ENCODE results near the gene TERC. TPM values are rescaled to one million over a fixed set of nuclear protein-coding genes. Genes with fewer than 3 reads are reported as not detected.

TERC gene
- 2.5 and 8.4 TPM in 2 replicates for total RNA-seq

DNA sequence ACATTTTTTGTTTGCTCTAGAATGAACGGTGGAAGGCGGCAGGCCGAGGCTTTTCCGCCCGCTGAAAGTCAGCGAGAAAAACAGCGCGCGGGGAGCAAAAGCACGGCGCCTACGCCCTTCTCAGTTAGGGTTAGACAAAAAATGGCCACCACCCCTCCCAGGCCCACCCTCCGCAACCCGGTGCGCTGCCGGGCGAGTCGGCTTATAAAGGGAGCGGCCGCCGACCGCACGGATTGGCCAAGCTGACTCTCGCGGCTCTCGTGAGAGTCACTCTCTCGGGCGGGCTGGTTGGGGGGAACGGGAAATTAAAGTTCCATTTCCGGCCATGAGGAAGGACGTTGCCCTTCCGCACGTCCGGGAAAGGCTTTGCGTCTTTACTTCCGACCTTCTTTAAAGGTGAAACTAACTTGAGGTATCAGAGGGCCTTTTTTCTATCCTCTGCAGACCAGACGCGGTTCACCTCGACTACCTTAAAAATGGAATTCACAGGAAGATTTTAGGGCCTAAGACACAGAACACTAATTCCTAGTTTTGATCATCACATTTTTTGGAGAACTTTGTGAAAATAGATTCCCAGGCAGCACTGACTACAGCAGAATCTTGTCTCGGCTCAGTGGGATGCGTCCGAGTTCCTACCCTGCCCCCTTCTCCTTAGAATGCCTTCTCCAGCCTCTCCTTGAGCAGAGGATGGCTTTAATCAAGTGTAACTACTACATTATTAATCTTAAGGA is at the start of gene TERC:
TSS of gene TERC (minus strand) at position 179 of the 731 bp plus-strand sequence.
- TF ChIP-seq, protein P1, sequence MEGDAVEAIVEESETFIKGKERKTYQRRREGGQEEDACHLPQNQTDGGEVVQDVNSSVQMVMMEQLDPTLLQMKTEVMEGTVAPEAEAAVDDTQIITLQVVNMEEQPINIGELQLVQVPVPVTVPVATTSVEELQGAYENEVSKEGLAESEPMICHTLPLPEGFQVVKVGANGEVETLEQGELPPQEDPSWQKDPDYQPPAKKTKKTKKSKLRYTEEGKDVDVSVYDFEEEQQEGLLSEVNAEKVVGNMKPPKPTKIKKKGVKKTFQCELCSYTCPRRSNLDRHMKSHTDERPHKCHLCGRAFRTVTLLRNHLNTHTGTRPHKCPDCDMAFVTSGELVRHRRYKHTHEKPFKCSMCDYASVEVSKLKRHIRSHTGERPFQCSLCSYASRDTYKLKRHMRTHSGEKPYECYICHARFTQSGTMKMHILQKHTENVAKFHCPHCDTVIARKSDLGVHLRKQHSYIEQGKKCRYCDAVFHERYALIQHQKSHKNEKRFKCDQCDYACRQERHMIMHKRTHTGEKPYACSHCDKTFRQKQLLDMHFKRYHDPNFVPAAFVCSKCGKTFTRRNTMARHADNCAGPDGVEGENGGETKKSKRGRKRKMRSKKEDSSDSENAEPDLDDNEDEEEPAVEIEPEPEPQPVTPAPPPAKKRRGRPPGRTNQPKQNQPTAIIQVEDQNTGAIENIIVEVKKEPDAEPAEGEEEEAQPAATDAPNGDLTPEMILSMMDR (IDR thresholded peaks at IDR 0.05) = no peak
- Mint-ChIP-seq H3K27ac (peak within 1 kb of the TSS; percentile 99), H3K9me3 (peaks cover 6% of the 10 kb centered on the region), H3K4me1 (peaks cover 27% of the 10 kb centered on the region), H3K27me3 (no peaks in the 10 kb centered on the region), H3K4me3 (peak within 1 kb of the TSS; percentile 96), H3K36me3 (ENCODE audit: low read depth) (peaks cover 6% of the 10 kb centered on the region)
- ChIA-PET CTCF (interaction anchor here (3.1 kb wide), 1 partner anchor 8 kb away, joined by 17 read pairs; the partner anchor contains the start of gene MYNN), POLR2A (interaction anchor here (0.6 to 3.5 kb wide), 27 partner anchors 8 to 1105 kb away, joined by 3 to 86 read pairs (median 4); partner anchors contain the start of genes LRRC34, LRRIQ4, MYNN and RPL22L1)
- ATAC-seq (ENCODE audit: low read depth) (peak; percentile 79), DNase-seq (no peak)
- intact Hi-C loops (cut with micrococcal nuclease) = loop anchor here (1.0 to 5.0 kb wide), 10 partner anchors 8 to 1143 kb away; partner anchors contain the start of genes EIF5A2, MECOM, MYNN and PHC3

DNA sequence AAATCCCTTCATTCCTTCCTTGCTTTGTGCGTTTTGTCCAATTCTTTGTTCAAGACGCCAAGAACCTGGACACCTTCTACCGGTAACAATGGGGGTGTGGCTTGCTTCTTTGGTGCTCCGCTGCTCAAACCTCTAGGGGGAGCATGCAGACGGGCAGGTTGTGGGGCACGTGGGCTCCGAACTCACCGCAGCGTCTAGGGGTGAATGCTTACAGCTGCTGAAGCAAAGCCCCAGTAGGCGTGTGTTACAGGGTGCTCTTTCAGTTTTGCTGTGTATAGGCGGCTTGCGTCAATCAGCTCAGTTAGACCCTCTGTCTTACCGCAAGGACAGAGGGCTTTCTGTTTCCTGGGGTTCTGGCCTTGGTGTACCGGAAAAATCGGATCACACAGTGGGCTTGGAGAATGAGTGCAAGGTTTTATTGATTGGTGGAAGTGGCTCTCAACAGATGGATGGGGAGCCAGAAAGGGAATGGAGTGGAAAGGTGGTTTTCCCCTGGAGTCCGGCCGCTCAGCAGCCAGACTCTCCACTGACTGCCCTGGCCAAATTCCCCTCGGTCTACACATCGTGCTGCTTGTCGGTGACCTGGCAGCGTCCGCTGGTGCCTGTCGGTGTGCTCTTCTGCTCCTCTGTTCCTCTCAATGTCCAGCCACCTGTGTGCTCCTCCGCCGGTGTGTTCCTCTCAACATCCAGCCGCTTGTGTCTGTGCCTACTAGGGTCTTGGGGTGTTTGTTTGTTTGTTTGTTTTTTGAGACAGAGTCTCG is 49.1 kb upstream of the TERC start:
- Mint-ChIP-seq H3K27me3 (no peaks in the 10 kb centered on the region), H3K4me1 (peaks cover 42% of the 10 kb centered on the region), H3K27ac (peak overlapping the region; percentile 97), H3K9me3 (peaks cover 8% of the 10 kb centered on the region), H3K36me3 (ENCODE audit: low read depth) (peaks cover 6% of the 10 kb centered on the region), H3K4me3 (peak overlapping the region; percentile 85)
- ATAC-seq (ENCODE audit: low read depth) (peak; percentile 84), DNase-seq (peak; percentile 59)
- intact Hi-C loops (cut with micrococcal nuclease) = loop anchor here (1.0 to 2.0 kb wide), 13 partner anchors 22 to 1056 kb away; partner anchors contain the start of genes GPR160, MYNN, PHC3 and RPL22L1
- TF ChIP-seq, protein P1 (IDR thresholded peaks at IDR 0.05) = no peak
- CTCF ChIA-PET = interaction anchor here (0.6 to 1.6 kb wide), 11 partner anchors 16 to 240 kb away, joined by 3 to 7 read pairs (median 3); partner anchors contain the start of genes ACTRT3 and MYNN
- POLR2A ChIA-PET = interaction anchor here (0.7 to 4.3 kb wide), 19 partner anchors 19 to 543 kb away, joined by 3 to 48 read pairs (median 4); partner anchors contain the start of genes ACTRT3, MYNN, SEC62 and SKIL

DNA sequence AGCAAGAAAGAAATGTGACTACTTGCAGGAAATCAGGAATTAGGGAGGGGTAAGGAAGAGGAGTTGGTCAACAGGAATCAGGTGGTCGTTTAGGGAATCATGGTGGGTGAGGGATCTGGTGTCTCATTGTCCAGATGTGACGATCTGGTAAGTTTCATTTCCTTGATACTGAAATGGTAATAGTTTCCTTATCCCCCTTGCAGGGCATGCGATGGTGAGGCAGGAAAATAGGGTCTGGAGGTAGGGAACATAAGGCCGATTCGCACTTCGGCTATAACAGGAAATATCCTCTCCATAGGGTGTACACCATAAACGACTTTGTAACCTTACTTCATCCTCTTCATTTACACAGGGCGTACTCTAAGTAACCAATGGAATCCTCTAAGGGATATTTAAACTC is 48.4 kb upstream of the TERC start:
- TF ChIP-seq, protein P1 (IDR thresholded peaks at IDR 0.05) = no peak
- peaks cover 8% of the 10 kb centered on the region for H3K9me3 Mint-ChIP-seq
- H3K27me3 Mint-ChIP-seq = no peaks in the 10 kb centered on the region
- intact Hi-C loops (cut with micrococcal nuclease) = loop anchor here (1.0 to 2.0 kb wide), 13 partner anchors 23 to 1057 kb away; partner anchors contain the start of genes GPR160, MYNN, PHC3 and RPL22L1
- CTCF ChIA-PET = interaction anchor here (0.7 to 1.6 kb wide), 7 partner anchors 9 to 52 kb away, joined by 3 to 13 read pairs (median 4); partner anchors contain the start of gene ACTRT3
- H3K4me3 Mint-ChIP-seq = peak overlapping the region; percentile 85
- ATAC-seq (ENCODE audit: low read depth) (no peak), DNase-seq (no peak)
- POLR2A ChIA-PET = interaction anchor here (0.6 to 4.3 kb wide), 26 partner anchors 22 to 1057 kb away, joined by 3 to 48 read pairs (median 6); partner anchors contain the start of genes ACTRT3, MYNN, RPL22L1 and SEC62
- H3K27ac Mint-ChIP-seq = peak overlapping the region; percentile 97
- peaks cover 39% of the 10 kb centered on the region for H3K4me1 Mint-ChIP-seq
- peaks cover 7% of the 10 kb centered on the region for H3K36me3 Mint-ChIP-seq (ENCODE audit: low read depth)

DNA sequence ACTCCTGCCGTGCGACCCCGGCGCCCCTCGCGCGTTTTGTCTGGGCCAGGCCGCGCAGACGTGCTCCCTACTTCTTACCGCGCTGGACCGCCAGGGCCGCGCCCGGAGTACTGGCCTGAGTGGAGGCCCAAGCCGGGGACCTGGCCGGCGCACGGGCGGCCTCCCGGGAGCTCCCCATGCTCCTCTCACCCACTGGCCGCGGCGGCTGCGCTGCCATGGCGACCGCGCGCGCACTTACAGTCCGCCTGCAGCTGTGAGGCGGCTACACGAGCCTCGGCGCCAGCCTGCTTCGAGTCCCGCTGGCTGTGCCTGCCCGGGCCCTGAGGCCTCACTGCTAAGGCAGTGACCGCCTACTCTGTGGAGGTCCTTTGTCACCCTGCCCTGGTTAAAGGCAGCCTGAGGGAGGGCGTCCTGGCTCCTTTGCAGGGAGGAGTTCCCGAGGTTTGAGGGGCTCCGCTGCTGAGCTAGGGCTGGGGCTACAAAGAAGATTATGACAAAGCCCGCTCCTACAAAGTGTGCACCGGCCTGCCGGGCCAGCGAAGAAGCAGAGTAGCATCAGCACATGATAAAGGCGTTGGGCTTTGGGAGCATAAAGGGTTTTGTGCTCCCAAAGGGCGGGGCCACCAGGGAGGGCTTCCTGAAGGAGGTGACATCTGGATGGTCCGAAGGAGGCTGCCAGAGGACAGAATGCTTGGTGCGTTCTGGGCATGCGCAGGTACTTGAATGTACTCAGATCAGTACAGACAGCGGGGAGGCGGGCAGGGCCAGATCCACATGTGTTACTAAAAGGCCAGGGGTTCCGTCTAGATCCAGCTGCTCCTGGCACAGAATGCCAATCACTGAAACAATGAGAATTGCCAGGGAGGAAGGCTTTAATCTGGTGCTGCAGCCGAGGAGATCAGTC is 47.7 kb upstream of the TERC start, which contains the start of the genes LRRC34 and LRRIQ4:
TSS of gene LRRC34 (minus strand) at position 573 of the 904 bp plus-strand sequence. CDS start at position 217, 356 bp downstream.
TSS of gene LRRIQ4 (plus strand) at position 539 of the 904 bp plus-strand sequence. CDS start 9,052 bp downstream, outside the sequence.
- Mint-ChIP-seq H3K4me3 (peak within 1 kb of the TSS; percentile 85), H3K27ac (peak within 1 kb of the TSS; percentile 97), H3K27me3 (no peaks in the 10 kb centered on the region), H3K36me3 (ENCODE audit: low read depth) (peaks cover 9% of the 10 kb centered on the region), H3K4me1 (peaks cover 37% of the 10 kb centered on the region), H3K9me3 (peaks cover 8% of the 10 kb centered on the region)
- TF ChIP-seq, protein P1 (IDR thresholded peaks at IDR 0.05) = no peak
- intact Hi-C loops (cut with micrococcal nuclease) = loop anchor here (1.0 to 2.0 kb wide), 13 partner anchors 24 to 1058 kb away; partner anchors contain the start of genes GPR160, MYNN, PHC3 and RPL22L1
- peak; percentile 70 for DNase-seq
- POLR2A ChIA-PET = interaction anchor here (0.6 to 4.3 kb wide), 24 partner anchors 12 to 1057 kb away, joined by 3 to 48 read pairs (median 6); partner anchors contain the start of genes ACTRT3, MYNN, RPL22L1 and SEC62
- ATAC-seq (ENCODE audit: low read depth) = peak; percentile 56
- CTCF ChIA-PET = interaction anchor here (0.7 to 1.5 kb wide), 6 partner anchors 8 to 117 kb away, joined by 3 to 13 read pairs (median 3); no protein-coding TSS in a partner anchor

Data from activated B cell treated with CpG ODN at 0.5 μM for 24 hours (primary cell).